Suppressor macrophage treated with lipopolysaccharide for 1 hour (primary cell): ENCODE measurements around the gene SMARCC1.
"Not testable (repeated sequence)": the region's sequence is repeated elsewhere in the genome, so short reads cannot be mapped to it uniquely, and the experiment has no call there.

Experiments
- DNase-seq, 3 donors: peaks; one replicate each; pipeline ENCODE4 v3.0.0-alpha.2; 2020 to 2022

SMARCC1 gene

DNA sequence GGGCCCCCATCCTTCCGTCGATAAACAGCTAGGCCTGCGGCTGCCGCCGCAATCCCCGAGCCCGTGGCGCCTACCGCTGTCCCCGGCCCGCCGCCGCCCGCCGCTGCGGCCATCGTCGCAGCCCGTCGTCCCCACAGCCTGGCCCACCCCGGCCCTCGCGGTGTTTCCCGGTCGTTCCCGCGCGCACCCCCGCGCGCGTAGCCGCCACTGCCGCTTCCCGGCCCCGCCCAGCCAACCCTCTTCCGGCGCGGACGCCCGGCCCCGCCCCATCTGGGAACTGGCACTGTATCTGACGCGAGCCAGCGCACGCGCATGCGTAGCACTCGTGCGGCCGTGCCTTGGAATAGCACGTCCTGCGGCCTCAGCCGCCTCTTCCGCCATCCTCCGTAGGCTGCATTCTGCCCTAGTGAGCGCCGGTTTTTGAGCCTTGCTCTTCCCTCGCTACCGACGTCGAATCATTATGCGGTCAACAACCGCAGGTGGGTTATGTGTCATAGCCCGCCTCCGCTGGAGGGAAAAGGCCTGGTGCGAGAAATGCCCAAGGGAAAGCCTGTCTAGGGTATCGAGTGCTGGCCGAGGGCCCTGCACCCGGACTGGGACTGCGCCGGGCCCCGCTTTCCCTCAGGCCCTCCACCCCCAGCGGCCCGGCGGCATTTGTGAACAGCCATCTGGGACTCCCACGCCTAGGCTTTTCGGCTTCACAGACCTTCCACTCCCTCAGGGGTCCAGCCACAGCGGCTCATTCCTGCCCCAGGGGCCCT, at the start of gene SMARCC1:
Gene SMARCC1, minus strand, starts transcription at position 209 of the 761 bp plus-strand sequence. Its CDS starts 96 bp downstream, at position 113.
- peak; percentile 99 to 100 (median 100) for DNase-seq

GRCh38 chr3:47829482-47829881, 47.8 kb upstream of the SMARCC1 start:
- DNase-seq, result not testable (repeated sequence)

DNA sequence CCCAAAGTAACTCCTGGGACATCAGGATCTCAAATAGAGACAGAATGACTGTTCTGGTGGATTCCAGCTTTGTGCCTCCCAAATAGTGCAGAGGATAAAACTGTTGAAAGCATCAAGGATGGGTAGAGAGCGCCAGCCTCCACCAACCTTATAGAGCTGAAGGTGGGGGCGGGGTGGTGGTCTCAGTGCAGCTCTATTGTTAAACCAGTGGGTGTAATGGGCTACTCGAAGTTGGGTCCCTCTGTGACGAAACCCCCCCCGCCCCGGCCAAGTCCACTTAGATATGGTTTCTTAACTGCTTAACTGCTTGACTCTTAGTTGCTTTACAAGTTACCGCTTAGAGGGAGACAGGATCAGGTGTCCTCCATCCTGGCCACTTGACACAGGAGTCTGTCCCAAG, 43.9 kb upstream of the SMARCC1 start:
- DNase-seq, result no peak

DNA sequence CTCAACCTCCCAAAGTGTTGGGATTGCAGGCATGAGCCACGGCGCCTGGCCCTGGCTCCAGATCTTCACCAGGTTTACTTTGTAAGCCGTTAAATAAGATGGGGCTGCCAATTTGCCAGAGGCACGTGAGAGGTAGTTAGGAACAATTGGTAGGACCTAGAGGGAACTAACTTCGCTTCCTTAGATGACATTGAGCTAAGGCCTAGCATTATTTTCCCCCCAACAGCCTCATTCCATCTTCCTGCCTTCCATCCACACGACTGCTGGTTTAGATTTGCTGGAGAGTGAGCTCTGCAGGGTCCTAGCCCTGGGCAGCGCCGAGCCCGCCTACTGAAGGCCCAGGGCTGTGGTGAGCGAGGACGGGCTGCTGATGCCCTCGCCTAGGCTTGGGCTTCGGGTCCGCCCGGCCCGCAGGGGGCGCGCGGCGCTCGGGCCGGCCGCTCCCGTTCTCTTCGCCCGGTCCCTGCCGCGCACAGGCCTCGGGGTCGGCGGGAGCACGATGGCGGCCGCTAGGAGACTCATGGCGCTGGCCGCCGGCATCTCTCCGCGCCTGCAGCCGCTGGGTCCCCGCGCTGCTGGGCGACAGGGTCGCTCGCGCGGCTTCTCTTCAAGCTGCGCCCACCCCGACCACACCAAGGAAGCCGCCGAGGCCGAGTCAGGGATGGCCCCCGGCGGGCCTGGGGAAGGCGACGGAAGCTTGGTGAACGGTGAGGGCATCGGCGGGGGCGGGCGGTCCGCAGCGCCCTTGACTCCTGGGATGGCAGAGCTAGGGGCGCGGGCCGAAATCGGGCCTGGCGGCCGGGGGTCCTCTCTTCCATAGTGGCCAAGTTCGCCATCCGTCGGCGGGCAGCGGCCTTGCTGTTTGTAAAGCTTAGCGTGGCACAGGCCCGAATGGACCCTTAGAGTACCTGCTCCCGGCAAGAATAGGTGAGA, 43.1 kb upstream of the SMARCC1 start:
- peak; percentile 88 to 96 (median 94) for DNase-seq

DNA sequence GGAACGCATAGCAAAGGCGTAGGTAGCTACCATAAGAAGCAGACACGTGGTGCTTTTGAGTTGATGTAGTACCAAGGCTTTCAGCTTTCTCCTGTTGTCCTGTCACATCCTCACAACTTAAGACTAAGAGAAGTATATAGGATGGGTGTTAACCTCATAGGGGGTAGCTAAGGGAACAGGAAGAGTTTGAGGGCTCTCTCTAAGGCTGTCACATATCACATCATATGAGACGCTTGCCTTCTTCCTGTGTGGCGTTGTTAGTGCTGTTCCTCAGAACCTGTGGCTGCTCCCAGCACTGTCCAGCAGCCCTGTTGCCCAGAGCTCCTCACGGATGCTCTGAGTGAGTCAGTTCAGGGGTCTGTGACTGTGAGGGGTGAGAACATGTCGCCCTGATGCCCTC, 35.9 kb upstream of the SMARCC1 start:
- DNase-seq, result no peak

GRCh38 chr3:47813551-47814177, 32.0 kb upstream of the SMARCC1 start:
- peak; percentile 15 to 51 (median 29) for DNase-seq

GRCh38 chr3:47804577-47804976, 22.9 kb upstream of the SMARCC1 start:
- DNase-seq, result no peak

- no peak for DNase-seq
These were observed 21.9 kb upstream of the SMARCC1 start for GRCh38 chr3:47803480-47804025.

GRCh38 chr3:47802734-47803479, 21.2 kb upstream of the SMARCC1 start, which contains the start of gene DHX30:
TSS of gene DHX30 (plus strand) at chr3:47803138. CDS start at chr3:47810684, 7,546 bp downstream.
- peak; percentile 90 to 98 (median 95) for DNase-seq

DNA sequence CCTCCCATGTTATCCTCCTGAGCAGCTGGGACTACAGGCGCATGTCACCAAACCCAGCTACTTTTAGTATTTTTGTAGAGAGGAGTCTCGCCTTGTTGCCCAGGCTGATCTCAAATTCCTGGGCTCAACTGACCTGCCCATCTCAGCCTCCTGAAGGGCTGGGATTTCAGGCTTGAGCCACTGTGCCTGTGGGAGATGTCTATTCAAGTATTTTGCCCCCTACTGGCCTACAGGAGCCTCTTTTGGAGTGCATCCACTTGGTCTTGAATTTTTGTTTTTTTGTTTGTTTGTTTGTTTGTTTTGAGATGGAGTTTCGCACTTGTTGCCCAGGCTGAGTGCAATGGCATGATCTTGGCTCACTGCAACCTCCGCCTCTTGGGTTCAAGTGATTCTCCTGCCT, 18.0 kb upstream of the SMARCC1 start:
- peak in 2 of 3 donors; percentile 31 to 47 for DNase-seq

- peak in 1 of 3 donors; percentile 6 for DNase-seq
These were observed 12.9 kb upstream of the SMARCC1 start for GRCh38 chr3:47794544-47794943.

- DNase-seq, result no peak
These were observed 11.0 kb upstream of the SMARCC1 start for GRCh38 chr3:47792699-47793098.

DNA sequence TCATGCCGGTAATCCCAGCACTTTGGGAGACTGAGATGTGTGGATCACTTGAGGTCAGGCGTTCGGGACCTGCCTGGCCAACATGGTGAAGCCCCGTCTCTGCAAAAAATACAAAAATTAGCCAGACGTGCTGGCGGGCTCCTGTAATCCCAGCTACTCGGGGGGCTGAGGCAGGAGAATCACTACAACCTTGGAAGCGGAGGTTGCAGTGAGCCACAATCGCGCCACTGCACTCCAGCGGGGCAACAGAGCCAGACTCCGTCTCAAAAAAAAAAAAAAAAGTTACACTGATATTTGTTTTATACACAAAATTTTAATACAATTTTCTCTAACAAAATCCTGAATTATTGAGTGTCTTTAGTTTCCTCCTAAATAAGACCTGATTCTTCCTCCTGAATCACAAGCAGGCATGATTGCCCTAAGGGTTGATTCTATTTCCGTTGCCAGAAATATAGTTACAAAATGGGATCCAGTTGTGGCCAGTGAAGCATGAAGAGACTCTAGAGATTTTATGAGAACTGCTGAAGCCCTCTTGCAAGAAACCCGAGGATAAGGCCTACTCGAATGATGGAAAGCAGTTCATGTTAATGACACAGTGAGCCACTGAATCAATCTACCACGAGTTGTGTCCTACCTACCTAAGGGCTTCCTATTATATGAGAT, 9.6 kb upstream of the SMARCC1 start:
- DNase-seq, result no peak

DNA sequence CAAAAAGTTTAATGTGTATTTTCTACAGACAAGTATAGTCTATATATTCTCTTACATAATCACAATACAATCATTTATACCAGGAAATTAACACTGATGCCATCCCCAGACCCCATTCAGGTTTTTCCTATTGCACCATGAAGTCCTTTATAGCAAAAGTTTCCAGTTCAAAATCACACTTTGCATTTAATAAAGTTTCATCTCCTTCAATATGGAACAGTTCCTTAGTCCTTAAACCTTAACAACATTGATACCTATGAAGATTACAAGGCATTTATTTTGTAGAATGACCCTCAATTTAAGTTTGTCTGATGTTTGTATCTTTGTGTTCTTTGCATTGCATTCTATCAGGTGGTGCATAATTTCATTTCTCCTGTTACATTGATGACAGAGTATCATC, 2.0 kb upstream of the SMARCC1 start:
- DNase-seq, result no peak

DNA sequence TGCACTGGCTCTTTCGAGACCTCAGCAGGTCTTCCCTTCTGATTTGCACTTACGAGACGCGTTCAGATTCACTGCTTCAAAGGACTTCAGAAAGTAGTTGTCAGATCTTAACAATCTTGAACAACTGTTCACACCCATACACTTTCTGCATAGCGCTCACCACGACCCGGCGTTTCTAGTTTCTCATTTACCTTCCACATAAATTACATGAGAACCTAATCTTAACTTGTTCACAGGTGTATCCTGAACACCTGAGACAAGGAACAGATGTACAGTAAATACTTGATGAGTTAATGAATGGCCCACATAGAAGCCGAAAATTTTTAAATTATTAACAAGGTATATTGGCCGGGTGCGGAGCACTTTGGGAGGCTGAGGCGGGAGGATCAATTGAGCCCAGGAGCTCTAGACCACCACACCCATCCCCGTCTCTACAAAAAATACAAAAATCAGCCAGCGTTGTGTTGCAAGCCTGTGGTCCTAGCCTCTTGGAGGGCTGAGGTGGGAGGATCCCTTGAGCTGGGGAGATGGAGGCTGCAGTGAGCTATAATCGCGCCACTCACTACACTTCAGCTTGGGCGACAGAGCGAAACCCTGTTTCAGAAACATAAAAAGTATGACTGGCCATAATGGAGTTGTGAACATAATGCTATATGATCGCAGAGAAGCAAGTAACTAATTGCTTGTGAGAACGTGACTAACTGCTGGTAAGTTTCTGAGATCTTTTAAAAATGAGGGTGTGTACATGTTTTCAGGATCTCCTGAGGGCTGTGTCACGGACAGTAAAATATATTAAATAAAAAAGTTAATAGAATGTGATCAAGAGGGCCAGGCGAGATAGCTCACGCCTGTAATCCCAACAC, 984 bp upstream of the SMARCC1 start:
- no peak for DNase-seq

GRCh38 chr3:47780741-47781684, 680 bp downstream of the SMARCC1 start:
- DNase-seq, result peak; percentile 50 to 88 (median 68)

- no peak for DNase-seq
These were observed 2.9 kb downstream of the SMARCC1 start for GRCh38 chr3:47778746-47779145.

GRCh38 chr3:47772788-47773187, 8.9 kb downstream of the SMARCC1 start:
- DNase-seq, result no peak

DNA sequence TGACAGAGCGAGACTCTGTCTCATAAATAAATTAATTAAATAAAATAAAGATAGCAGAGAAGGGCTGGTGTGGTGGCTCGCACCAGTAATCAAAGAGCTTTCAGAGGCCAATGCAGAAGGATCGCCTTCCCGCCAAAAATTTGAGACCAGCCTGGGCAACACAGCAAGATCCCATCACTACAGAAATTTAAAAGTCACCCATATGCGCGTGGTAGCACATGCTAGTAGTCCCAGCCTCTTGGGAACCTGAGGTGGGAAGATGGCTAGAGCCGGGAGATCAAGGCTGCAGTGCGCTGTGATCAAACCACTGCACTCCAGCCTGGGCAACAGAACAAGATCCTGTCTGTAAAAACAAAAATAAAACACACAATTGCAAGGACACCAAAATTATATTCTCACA, 9.6 kb downstream of the SMARCC1 start:
- no peak for DNase-seq
